Suprapubic skin (tissue), 4 donors: ENCODE measurements around the gene RICTOR. TPM values are rescaled to one million over a fixed set of nuclear protein-coding genes. Genes with fewer than 3 reads are reported as not detected.

ENCODE experiments used
- DNase-seq, 2 donors: peaks; one replicate each; pipeline ENCODE4 v3.0.0-alpha.2; 2019; ENCODE audit warnings: low spot score in 2 of 2
- H3K27ac ChIP-seq: fragments of 200-600 bp; sonication (generic); one replicate; pipeline ENCODE4 v1.5.1; 2019
- H3K27me3 ChIP-seq: fragments of 200-600 bp; sonication (generic); one replicate; pipeline ENCODE4 v1.5.1; 2019
- H3K36me3 ChIP-seq: fragments of 200-600 bp; sonication (generic); one replicate; pipeline ENCODE4 v1.5.1; 2019
- H3K4me1 ChIP-seq: fragments of 200-600 bp; sonication (generic); one replicate; pipeline ENCODE4 v1.5.1; 2019
- H3K4me3 ChIP-seq: fragments of 200-600 bp; sonication (generic); one replicate; pipeline ENCODE4 v1.5.1; 2019; ENCODE audit warnings: mild to moderate bottlenecking
- H3K9me3 ChIP-seq: fragments of 200-600 bp; sonication (generic); one replicate; pipeline ENCODE4 v1.5.1; 2019
- EP300 ChIP-seq: sonication (generic); formaldehyde crosslinking; IDR thresholded peaks from one replicate; pipeline ENCODE4 v1.6.1; 2017; ENCODE audit warnings: antibody characterized with exemption
- POLR2A ChIP-seq, 2 donors: fragments of 450-650 bp; IDR thresholded peaks; one replicate each; pipeline ENCODE4 v1.6.1; 2017; ENCODE audit warnings: antibody characterized with exemption in 2 of 2, mild to moderate bottlenecking in 2 of 2, moderate library complexity in 2 of 2
- POLR2AphosphoS5 ChIP-seq, 3 donors: sonication (generic); formaldehyde crosslinking; IDR thresholded peaks; one replicate each; pipeline ENCODE4 v1.6.1; 2017; ENCODE audit warnings: antibody characterized with exemption in 3 of 3
- WGBS: methylation state at CpG from one replicate; pipeline ENCODE4 v1.1.5; 2018; 5-methylcytosine and 5-hydroxymethylcytosine counted together
- total RNA-seq, 4 donors: library from RNA; depleted of rRNA; stranded (reverse); fragments of >200 nt; gene quantifications; one replicate each; pipeline ENCODE4 v1.1.0, GENCODE V29; 2016
- TF ChIP-seq, protein P1 (sequence below), 2 donors: fragments of 200-600 bp in 1 of 2; fragments of 450-650 bp in 1 of 2; sonication (generic) in 1 of 2; IDR thresholded peaks; one replicate each; pipeline ENCODE4 v1.5.1; 2016 to 2019; ENCODE audit warnings: antibody characterized with exemption in 2 of 2, mild to moderate bottlenecking in 1 of 2, moderate library complexity in 1 of 2

The RICTOR gene
- total RNA-seq, 4 donors from 2014 or later: 24.9 to 92.6 (median 28.7) TPM

DNA sequence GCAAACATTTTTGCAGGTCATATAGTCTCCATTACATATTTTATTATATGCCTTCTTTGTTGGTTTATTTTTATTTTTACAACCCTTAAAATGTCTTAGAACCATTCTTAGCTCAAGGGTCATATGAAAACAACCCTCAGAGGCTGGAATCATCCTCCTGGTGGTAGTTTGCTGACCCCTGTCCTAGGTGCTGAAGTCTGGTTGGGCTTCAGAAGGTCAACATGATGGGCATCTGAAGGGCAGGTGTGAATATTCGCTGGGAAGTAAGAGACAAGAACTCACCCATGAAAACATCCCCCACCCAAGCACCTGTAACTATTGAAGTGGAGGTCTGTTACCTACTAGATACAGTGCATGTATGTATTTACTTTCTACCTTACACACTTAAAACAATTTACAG is 153.0 kb downstream of the RICTOR start:
- H3K36me3 ChIP-seq: peaks cover 59% of the 10 kb centered on the region
- H3K4me3 ChIP-seq: no peak overlapping the region
- TF ChIP-seq, protein P1, sequence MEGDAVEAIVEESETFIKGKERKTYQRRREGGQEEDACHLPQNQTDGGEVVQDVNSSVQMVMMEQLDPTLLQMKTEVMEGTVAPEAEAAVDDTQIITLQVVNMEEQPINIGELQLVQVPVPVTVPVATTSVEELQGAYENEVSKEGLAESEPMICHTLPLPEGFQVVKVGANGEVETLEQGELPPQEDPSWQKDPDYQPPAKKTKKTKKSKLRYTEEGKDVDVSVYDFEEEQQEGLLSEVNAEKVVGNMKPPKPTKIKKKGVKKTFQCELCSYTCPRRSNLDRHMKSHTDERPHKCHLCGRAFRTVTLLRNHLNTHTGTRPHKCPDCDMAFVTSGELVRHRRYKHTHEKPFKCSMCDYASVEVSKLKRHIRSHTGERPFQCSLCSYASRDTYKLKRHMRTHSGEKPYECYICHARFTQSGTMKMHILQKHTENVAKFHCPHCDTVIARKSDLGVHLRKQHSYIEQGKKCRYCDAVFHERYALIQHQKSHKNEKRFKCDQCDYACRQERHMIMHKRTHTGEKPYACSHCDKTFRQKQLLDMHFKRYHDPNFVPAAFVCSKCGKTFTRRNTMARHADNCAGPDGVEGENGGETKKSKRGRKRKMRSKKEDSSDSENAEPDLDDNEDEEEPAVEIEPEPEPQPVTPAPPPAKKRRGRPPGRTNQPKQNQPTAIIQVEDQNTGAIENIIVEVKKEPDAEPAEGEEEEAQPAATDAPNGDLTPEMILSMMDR (IDR thresholded peaks at IDR 0.05): no peak
- no peak for TF ChIP-seq POLR2AphosphoS5 (IDR thresholded peaks at IDR 0.05)
- TF ChIP-seq POLR2A (IDR thresholded peaks at IDR 0.05): no peak
- TF ChIP-seq EP300: no peak
- 88% methylated on average over 1 of the region's 1 CpG for WGBS
- H3K27me3 ChIP-seq: no peaks in the 10 kb centered on the region
- no peak overlapping the region for H3K27ac ChIP-seq
- no peak for DNase-seq
- no peaks in the 10 kb centered on the region for H3K4me1 ChIP-seq
- H3K9me3 ChIP-seq: no peaks in the 10 kb centered on the region

DNA sequence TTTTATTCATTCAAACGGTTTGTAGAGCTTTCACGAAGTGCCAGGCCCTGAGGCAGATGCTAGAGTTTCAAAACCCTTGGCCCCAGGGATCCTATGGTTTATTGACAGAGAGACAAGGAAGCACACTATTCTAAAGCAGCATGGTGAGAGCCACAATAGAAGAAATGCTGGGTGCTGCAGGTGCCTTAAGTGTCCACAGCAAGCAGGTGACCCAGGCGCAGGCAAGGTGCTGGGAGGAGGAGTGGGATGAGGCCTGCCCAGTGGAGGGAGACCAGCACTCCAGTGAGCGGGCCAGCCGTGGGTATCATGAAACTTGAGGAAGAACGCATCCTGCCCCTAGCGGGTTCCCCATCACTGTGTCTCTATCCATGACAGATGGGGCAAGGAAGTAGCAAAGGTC is 157.4 kb downstream of the RICTOR start:
- Histone ChIP-seq H3K4me1 (no peaks in the 10 kb centered on the region), H3K27ac (no peak overlapping the region), H3K4me3 (no peak overlapping the region), H3K9me3 (no peaks in the 10 kb centered on the region), H3K27me3 (no peaks in the 10 kb centered on the region), H3K36me3 (peaks cover 31% of the 10 kb centered on the region)
- no peak for TF ChIP-seq POLR2A (IDR thresholded peaks at IDR 0.05)
- TF ChIP-seq, protein P1 (IDR thresholded peaks at IDR 0.05): no peak
- no peak for TF ChIP-seq EP300
- TF ChIP-seq POLR2AphosphoS5 (IDR thresholded peaks at IDR 0.05): no peak
- WGBS: 72% methylated on average over 7 of the region's 7 CpGs
- no peak for DNase-seq

DNA sequence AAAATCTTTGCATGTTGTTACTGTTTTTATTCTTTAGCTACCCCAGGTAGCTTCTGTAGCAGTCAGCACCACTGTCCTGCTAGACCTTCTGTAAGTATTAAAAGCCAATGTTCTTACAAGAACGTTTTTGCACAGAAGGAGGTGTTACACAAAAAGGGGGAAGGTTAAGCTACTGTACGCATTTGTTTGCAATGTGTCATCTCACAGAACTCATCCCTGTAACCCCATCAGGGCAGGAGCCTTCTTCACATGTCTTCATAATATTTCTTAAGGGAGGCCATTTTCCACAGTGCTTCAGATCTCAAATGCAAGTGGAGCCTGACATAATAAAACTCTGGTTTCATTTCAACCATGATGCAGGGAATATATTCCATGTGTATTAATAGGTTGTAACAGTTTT is 160.5 kb downstream of the RICTOR start:
- TF ChIP-seq POLR2A (IDR thresholded peaks at IDR 0.05) (no peak), POLR2AphosphoS5 (IDR thresholded peaks at IDR 0.05) (no peak), EP300 (no peak)
- TF ChIP-seq, protein P1 (IDR thresholded peaks at IDR 0.05): no peak
- Histone ChIP-seq H3K4me3 (no peak overlapping the region), H3K4me1 (no peaks in the 10 kb centered on the region), H3K36me3 (peaks cover 23% of the 10 kb centered on the region), H3K27me3 (no peaks in the 10 kb centered on the region), H3K9me3 (no peaks in the 10 kb centered on the region), H3K27ac (no peak overlapping the region)
- WGBS: 79% methylated on average over 2 of the region's 2 CpGs
- DNase-seq: no peak

DNA sequence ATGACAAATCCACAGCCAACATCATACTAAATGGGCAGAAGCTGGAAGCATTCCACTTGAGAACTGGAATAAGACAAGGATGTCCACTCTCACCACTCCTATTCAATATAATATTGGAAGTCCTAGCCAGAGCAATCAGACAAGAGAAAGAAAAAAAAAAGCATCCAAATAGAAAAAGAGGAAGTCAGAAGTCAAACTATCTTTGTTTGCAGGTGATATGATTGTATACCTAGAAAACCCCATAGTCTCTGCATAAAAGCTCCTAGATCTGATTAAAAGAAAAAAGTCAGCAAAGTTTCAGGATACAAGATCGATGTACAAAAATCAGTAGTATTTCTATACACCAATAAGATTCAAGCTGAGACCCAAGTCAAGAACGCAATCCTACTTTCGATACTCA is 162.3 kb downstream of the RICTOR start:
- no peak overlapping the region for H3K27ac ChIP-seq
- H3K4me1 ChIP-seq: no peaks in the 10 kb centered on the region
- H3K36me3 ChIP-seq: peaks cover 22% of the 10 kb centered on the region
- TF ChIP-seq POLR2A (IDR thresholded peaks at IDR 0.05) (no peak), POLR2AphosphoS5 (IDR thresholded peaks at IDR 0.05) (no peak), EP300 (no peak)
- TF ChIP-seq, protein P1 (IDR thresholded peaks at IDR 0.05): no peak
- no peak overlapping the region for H3K4me3 ChIP-seq
- H3K27me3 ChIP-seq: no peaks in the 10 kb centered on the region
- no peak for DNase-seq
- H3K9me3 ChIP-seq: no peaks in the 10 kb centered on the region
- 94% methylated on average over 3 of the region's 3 CpGs for WGBS

DNA sequence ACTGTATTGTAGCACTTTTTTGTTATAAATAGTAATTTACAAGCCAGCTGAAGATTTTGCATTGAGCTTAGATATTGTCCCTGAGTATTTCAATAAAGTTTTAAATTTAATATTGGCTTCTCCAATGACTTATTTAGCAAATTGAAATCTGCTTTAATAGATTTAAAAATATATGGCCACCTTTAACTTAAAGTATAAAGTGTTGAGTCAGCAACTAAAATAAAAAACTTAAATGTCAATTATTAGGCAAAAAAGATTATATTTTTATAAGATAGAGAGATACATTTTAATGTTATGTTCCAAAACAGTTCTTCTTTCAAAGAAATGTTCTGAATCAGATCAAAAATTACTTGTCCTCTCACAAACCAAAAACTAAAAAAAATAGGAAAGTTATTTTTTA is 167.7 kb downstream of the RICTOR start:
- no peak for TF ChIP-seq EP300
- TF ChIP-seq POLR2AphosphoS5 (IDR thresholded peaks at IDR 0.05): no peak
- TF ChIP-seq POLR2A (IDR thresholded peaks at IDR 0.05): no peak
- TF ChIP-seq, protein P1 (IDR thresholded peaks at IDR 0.05): no peak
- Histone ChIP-seq H3K9me3 (no peaks in the 10 kb centered on the region), H3K27ac (no peak overlapping the region), H3K36me3 (peaks cover 46% of the 10 kb centered on the region), H3K27me3 (no peaks in the 10 kb centered on the region), H3K4me1 (no peaks in the 10 kb centered on the region), H3K4me3 (no peak overlapping the region)
- DNase-seq: no peak
